Natural killer cell (primary cell): ENCODE results near the gene TYW3. TPM values are rescaled to one million over a fixed set of nuclear protein-coding genes. Genes with fewer than 3 reads are reported as not detected.

Source experiments
- total RNA-seq, 4 donors: library from RNA; stranded (reverse); fragments of 120-200 nt in 1 of 4; gene quantifications; one replicate each; pipeline versions ENCODE4 v1.2.3 to v1.2.4, GENCODE V29; 2013 to 2022

The TYW3 gene
- total RNA-seq, 3 donors from 2014 or later (not counting 1 experiment from before 2014, with no cell fraction given) = 8.1 to 14.0 (median 8.3) TPM

Other genes starting within 250 kb of the TYW3 start
- gene LRRC53, start 220.5 kb upstream of the TYW3 start, total RNA-seq = not detected
- 1 to 10 TPM in 1 of 3 donors, under 1 TPM in 2; 0.64 to 1.0 (median 0.68) TPM for gene ERICH3, start 59.4 kb upstream of the TYW3 start, total RNA-seq
- 10 to 100 TPM; 15.2 to 24.1 (median 22.0) TPM for gene CRYZ, start 102 bp upstream of the TYW3 start, total RNA-seq